BLaER1 (cell line): ENCODE results near the gene UBL5.
"Not testable (repeated sequence)": the region's sequence is repeated elsewhere in the genome, so short reads cannot be mapped to it uniquely, and the experiment has no call there.

Experiments used
- H3K27ac ChIP-seq: shearing (Covaris generic); formaldehyde crosslinking; 2 replicates; pipeline ENCODE4 v1.8.1; 2022
- H3K27me3 ChIP-seq: shearing (Covaris generic); formaldehyde crosslinking; 2 replicates; pipeline ENCODE4 v1.8.1; 2022
- H3K36me3 ChIP-seq: shearing (Covaris generic); formaldehyde crosslinking; 2 replicates; pipeline ENCODE4 v1.8.1; 2022
- H3K4me1 ChIP-seq: shearing (Covaris generic); formaldehyde crosslinking; 2 replicates; pipeline ENCODE4 v1.8.1; 2022
- H3K4me2 ChIP-seq: shearing (Covaris generic); formaldehyde crosslinking; 2 replicates; pipeline ENCODE4 v1.8.1; 2022
- H3K4me3 ChIP-seq: shearing (Covaris generic); formaldehyde crosslinking; 2 replicates; pipeline ENCODE4 v1.8.1; 2022
- H3K9ac ChIP-seq: shearing (Covaris generic); formaldehyde crosslinking; 2 replicates; pipeline ENCODE4 v1.8.1; 2022
- H3K9me3 ChIP-seq: shearing (Covaris generic); formaldehyde crosslinking; 2 replicates; pipeline ENCODE4 v1.8.1; 2022
- H4K20me1 ChIP-seq: shearing (Covaris generic); formaldehyde crosslinking; 2 replicates; pipeline ENCODE4 v1.8.1; 2022
- Cebpa-rat ChIP-seq: shearing (Covaris generic); IDR thresholded peaks from 2 replicates; pipeline ENCODE4 v1.8.1; 2022

UBL5 gene

DNA sequence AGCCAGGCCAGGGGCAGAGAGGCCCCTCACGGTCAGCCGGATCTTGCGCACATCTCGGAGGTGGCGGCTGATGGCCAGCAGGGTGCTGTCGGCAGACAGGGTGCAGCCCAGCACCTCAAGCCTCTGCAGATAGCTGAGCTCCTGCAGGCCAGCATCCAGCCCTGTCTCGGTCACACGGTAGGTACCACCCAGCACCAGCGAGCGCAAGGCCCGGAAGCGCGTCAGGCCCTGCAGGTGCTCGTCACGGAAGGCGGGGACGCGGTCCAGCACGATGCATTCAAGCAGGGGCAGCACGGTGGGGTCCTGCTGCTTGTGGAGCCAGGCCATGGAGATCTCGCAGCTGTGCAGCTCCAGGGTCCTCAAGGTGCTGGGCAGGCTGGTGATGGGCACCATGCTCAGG lies 16.6 kb upstream of the UBL5 start:
- Histone ChIP-seq H3K36me3 (peaks cover 96% of the 10 kb centered on the region), H3K9ac (no peak overlapping the region), H3K4me1 (no peaks in the 10 kb centered on the region), H4K20me1 (peaks cover 11% of the 10 kb centered on the region), H3K27ac (no peak overlapping the region), H3K9me3 (peaks cover 22% of the 10 kb centered on the region), H3K4me2 (no peak overlapping the region), H3K27me3 (no peaks in the 10 kb centered on the region), H3K4me3 (no peak overlapping the region)
- no peak for TF ChIP-seq Cebpa-rat

DNA sequence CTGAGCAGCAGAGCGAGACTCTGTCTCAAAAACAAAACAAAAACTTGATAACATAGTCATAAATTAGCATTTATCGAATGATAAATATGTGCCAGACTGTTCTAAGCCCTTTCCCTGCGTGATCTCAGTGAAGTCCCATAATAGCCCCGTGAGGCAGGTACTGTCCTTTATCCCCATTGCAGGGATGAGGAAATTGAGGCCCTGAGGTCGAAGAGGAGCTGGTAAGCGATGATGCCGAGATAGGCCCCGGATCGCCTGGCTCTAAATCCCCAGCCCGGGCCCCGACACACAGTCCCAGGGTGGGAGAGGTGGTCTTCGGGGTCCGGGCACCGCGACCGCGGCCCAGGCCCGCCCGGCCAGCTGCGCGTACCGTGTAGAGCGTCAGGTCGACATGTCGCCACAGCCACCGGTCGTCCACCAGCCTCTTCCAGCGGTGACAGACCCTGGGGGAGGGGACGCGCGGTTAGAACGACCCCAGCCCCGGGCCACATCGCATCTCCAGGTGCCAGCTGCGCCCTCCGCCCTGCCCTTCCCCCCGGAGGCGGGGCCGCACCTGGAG lies 9.5 kb upstream of the UBL5 start:
- H3K4me3 ChIP-seq = peak overlapping the region; percentile 99
- H4K20me1 ChIP-seq = peaks cover 10% of the 10 kb centered on the region
- peak overlapping the region; percentile 90 for H3K27ac ChIP-seq
- H3K9me3 ChIP-seq = peaks cover 31% of the 10 kb centered on the region
- peak overlapping the region; percentile 94 for H3K9ac ChIP-seq
- peaks cover 41% of the 10 kb centered on the region for H3K36me3 ChIP-seq
- no peak for TF ChIP-seq Cebpa-rat
- peaks cover 28% of the 10 kb centered on the region for H3K4me1 ChIP-seq
- peak overlapping the region; percentile 84 for H3K4me2 ChIP-seq
- H3K27me3 ChIP-seq = no peaks in the 10 kb centered on the region

DNA sequence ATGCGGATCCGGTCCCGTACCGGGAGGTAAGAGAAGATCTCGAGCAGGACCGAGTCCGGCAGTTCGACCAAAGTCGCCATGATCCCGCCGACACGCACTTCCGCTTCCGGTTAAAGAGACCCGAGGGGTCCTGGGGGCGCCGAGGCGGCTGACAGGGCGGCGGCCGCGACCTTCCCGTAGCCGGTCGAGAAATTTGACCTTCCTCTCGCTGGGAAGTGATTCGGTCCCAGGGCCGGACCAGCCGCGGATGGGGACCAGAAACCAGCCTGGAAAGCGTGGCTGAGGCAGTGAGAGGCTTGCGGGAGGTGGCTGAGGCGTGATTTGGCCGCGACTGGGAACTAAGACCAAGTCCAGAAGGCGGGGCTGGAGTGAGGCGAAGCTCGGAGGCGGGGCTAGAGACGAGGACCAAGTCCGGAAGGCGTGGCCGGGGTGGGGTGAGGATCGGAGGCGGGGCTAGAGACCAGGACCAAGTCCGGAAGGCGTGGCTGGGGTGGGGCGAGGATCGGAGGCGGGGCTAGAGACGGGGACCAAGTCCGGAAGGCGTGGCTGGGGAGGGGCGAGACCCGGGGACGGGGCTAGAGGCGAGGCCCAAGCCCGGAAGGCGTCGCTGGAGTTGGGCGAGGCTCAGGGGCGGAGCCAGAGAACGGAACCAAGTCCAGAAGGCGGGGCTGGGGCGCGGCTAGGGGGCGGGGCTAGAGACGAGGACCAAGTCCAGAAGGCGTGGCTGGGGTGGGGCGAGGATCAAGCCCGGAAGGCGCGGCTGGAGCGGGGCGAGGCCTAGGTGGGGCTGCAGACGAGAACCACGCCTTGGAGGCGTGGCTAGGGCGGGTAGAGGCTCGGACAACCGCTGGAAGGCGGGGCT lies 8.8 kb upstream of the UBL5 start, which contains the start of gene FBXL12:
TSS of gene FBXL12 (minus strand) at position 346 of the 862 bp plus-strand sequence. CDS start at position 80, 266 bp downstream.
- H3K27me3 ChIP-seq = no peaks in the 10 kb centered on the region
- H3K9me3 ChIP-seq = peaks cover 31% of the 10 kb centered on the region
- H3K36me3 ChIP-seq = peaks cover 39% of the 10 kb centered on the region
- peak within 1 kb of the TSS; percentile 87 for H3K4me2 ChIP-seq
- H4K20me1 ChIP-seq = peaks cover 17% of the 10 kb centered on the region
- H3K27ac ChIP-seq = peak within 1 kb of the TSS; percentile 90
- no peak for TF ChIP-seq Cebpa-rat
- peak within 1 kb of the TSS; percentile 94 for H3K9ac ChIP-seq
- H3K4me1 ChIP-seq = peaks cover 35% of the 10 kb centered on the region
- peak within 1 kb of the TSS; percentile 99 for H3K4me3 ChIP-seq

DNA sequence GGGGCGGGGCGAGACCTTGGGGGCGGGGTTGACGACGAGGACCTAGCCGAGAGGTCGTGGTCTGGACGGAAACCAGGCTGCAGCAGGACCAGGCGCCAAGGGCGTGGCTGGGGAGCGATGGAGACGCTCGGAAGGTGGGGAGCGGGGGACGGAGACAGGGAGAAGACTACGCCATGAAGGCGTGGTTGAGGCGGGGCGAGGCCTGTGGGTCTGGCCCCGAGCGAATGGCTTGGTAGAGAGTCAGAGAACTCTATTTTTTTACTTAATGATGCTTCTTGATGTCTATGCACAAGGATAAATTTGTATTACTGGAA lies 8.2 kb upstream of the UBL5 start:
- Histone ChIP-seq H3K27me3 (no peaks in the 10 kb centered on the region), H3K36me3 (peaks cover 39% of the 10 kb centered on the region), H3K9ac (0 out of 2 replicates have a peak overlapping the region, but pooled peaks have one; percentile 45), H3K9me3 (peaks cover 25% of the 10 kb centered on the region), H3K4me3 (peak overlapping the region; percentile 67), H3K27ac (peak overlapping the region; percentile 43; the same call in 1 of the 2 replicates), H4K20me1 (peaks cover 23% of the 10 kb centered on the region), H3K4me1 (peaks cover 39% of the 10 kb centered on the region), H3K4me2 (peak overlapping the region; percentile 87)
- TF ChIP-seq Cebpa-rat = no peak

DNA sequence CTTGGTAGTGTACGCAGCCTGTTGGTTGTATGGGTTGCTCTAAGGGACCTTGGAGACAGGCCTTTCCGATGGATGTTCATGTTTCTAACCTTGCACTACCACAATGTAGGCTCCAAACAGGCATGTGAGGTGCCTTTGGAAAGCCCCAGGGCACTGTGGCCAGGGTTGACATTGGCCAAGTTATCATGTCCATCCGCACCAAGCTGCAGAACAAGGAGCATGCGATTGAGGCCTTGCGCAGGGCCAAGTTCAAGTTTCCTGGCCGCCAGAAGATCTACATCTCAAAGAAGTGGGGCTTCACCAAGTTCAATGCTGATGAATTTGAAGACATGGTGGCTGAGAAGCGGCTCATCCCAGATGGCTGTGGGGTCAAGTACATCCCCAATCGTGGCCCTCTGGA lies 7.7 kb upstream of the UBL5 start:
- 0 out of 2 replicates have a peak overlapping the region, but pooled peaks have one; percentile 45 for H3K9ac ChIP-seq

DNA sequence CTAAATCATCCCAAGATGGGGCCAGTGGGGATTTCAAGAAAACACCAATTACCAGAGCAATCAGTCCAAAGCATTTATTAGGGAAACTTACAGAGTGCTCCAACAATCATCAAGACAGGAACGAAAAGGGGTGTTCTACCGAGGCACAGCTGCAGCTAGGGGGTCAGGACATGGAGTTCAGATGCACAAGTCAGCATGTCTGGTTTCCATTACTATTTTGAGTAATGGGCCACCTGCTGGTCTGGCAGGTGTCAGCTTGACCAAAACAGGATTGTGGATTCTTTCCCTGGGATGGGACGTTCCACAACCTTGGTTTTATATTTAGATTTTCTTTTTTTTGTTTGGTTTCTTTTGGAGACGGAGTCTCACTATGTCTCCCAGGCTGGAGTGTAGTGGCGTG lies 3.9 kb upstream of the UBL5 start:
- Histone ChIP-seq H3K4me1 (peaks cover 44% of the 10 kb centered on the region), H3K4me3 (no peak overlapping the region), H3K27me3 (no peaks in the 10 kb centered on the region), H3K9me3 (no peaks in the 10 kb centered on the region), H3K36me3 (peaks cover 28% of the 10 kb centered on the region), H3K27ac (no peak overlapping the region), H3K4me2 (peak overlapping the region; percentile 30; the same call in 1 of the 2 replicates), H4K20me1 (peaks cover 51% of the 10 kb centered on the region), H3K9ac (peak overlapping the region; percentile 38; the same call in 1 of the 2 replicates)
- TF ChIP-seq Cebpa-rat = no peak

More for the DNA sequence above, 7.7 kb upstream of the UBL5 start:
- Histone ChIP-seq H3K4me2 (peak overlapping the region; percentile 87), H3K4me3 (peak overlapping the region; percentile 67), H3K27ac (0 out of 2 replicates have a peak overlapping the region, but pooled peaks have one; percentile 43), H3K4me1 (peaks cover 39% of the 10 kb centered on the region), H3K36me3 (peaks cover 39% of the 10 kb centered on the region), H4K20me1 (peaks cover 28% of the 10 kb centered on the region), H3K9me3 (peaks cover 20% of the 10 kb centered on the region)
- H3K27me3 ChIP-seq = not testable (repeated sequence)

DNA sequence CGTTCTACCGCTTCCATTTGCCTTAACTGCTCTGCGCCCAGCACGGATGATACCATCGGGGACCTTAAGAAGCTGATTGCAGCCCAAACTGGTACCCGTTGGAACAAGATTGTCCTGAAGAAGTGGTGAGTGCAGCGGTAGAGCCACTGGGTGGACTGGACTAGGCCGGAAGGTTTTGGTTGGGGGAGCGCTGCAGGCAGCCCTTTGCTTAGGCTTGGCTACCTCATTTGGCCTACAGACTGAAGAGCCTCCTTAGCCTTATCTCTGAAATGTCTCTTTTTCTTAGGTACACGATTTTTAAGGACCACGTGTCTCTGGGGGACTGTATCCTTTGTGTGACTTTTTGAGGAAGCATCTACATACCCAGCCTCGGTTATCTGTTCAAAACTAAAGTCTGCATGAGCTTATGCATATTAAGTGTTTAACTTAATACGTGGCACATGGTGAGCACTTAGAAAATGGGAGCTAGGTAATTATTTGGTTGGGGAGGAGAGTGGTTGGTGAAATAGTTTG lies 889 bp downstream of the UBL5 start:
- H4K20me1 ChIP-seq = peaks cover 71% of the 10 kb centered on the region
- H3K27ac ChIP-seq = peak overlapping the region; percentile 86
- peaks cover 60% of the 10 kb centered on the region for H3K36me3 ChIP-seq
- TF ChIP-seq Cebpa-rat = no peak
- peak overlapping the region; percentile 96 for H3K4me3 ChIP-seq
- H3K4me1 ChIP-seq = peaks cover 38% of the 10 kb centered on the region
- H3K4me2 ChIP-seq = peak overlapping the region; percentile 99
- H3K27me3 ChIP-seq = no peaks in the 10 kb centered on the region
- H3K9me3 ChIP-seq = no peaks in the 10 kb centered on the region
- peak overlapping the region; percentile 94 for H3K9ac ChIP-seq

DNA sequence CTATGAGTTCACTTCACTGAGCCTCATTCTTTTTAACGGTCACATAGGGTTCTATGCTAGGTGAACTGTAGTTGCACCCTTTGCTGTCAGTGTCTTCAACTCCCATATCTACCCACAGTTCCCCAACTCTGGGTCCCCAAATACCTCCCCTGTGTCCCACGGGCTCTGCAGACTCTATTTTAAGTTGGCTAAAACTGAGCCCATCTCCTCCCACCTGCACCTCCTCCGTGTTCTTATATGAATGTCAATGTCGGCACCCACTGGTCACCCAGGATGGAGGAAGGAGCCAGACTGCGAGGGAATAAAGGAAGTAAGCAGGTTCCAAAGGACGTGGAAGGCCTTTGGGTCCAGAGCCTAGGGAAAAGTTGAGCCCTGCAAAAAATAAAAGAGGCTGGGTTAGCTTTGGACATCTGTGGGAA lies 6.6 kb downstream of the UBL5 start:
- Histone ChIP-seq H3K27ac (no peak overlapping the region), H3K4me3 (peak overlapping the region; percentile 96), H3K4me1 (peaks cover 26% of the 10 kb centered on the region), H3K36me3 (peaks cover 53% of the 10 kb centered on the region), H3K27me3 (no peaks in the 10 kb centered on the region), H4K20me1 (peaks cover 56% of the 10 kb centered on the region), H3K4me2 (peak overlapping the region; percentile 54), H3K9me3 (no peaks in the 10 kb centered on the region), H3K9ac (no peak overlapping the region)
- no peak for TF ChIP-seq Cebpa-rat

DNA sequence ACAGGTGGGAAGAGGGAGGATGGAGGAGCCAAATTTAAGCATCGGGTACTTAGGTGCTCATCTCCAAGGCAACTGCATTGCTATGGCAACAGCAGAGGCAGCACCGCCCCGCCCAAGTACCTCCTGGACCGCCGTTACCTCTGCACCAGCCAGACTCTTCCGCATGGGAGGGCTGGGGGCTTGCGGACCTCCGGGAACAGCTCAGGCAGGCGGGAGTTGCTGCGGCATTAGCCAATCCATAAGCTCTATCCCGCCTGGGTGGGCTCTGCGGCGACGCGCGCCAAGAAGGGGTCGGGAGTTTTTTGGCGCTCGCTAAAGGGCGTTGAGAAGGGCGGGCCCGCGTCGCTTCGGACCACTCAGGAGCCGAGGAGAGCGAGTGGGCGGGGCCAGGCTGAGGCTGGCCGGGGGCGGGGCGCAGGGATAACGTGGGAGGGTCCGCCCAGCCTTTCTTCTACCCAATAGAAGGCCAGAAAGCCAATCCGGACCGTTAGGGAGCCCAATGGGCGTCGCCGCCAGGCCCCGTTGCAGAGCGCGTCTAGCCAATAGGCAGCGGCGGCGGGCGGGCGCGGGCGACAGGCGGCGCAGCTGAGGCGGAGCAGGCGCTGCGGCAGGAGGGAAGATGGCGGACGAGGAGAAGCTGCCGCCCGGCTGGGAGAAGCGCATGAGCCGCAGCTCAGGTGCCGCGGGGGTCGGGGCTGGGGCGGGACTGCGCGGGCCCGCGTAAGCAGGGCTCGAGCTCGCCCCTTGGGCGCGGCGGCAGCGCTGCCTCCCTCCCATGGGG lies 7.2 kb downstream of the UBL5 start, which contains the start of gene PIN1:
TSS of gene PIN1 (plus strand) at position 593 of the 781 bp plus-strand sequence. CDS start at position 620, 27 bp downstream.
- TF ChIP-seq Cebpa-rat = no peak
- Histone ChIP-seq H3K9ac (peak within 1 kb of the TSS; percentile 91), H3K4me3 (peak within 1 kb of the TSS; percentile 96), H3K9me3 (no peaks in the 10 kb centered on the region), H3K27ac (peak within 1 kb of the TSS; percentile 85), H3K4me2 (peak within 1 kb of the TSS; percentile 93), H3K27me3 (no peaks in the 10 kb centered on the region), H4K20me1 (peaks cover 50% of the 10 kb centered on the region), H3K36me3 (peaks cover 53% of the 10 kb centered on the region), H3K4me1 (peaks cover 20% of the 10 kb centered on the region)
